Stimulated activated naive CD8-positive, alpha-beta T cell treated with anti-CD3 and anti-CD28 coated beads, Interleukin-15, amount 100 ng/mL, for 72 hours (primary cell): ENCODE measurements around the gene LRRC3C.
A peak's percentile ranks its signal among the peaks of the same experiment; 100 is the strongest.
"Not testable (repeated sequence)": the region's sequence is repeated elsewhere in the genome, so short reads cannot be mapped to it uniquely, and the experiment has no call there.

Source experiments
- ATAC-seq: fragments of 150-1000 bp; cut with Tn5 transposase; 2 replicates; pipeline ENCODE4 v1.10.0; 2021; ENCODE audit warnings: mild to moderate bottlenecking, moderate library complexity
- DNase-seq, 2 donors: peaks; one replicate each; pipeline ENCODE4 v3.0.0; 2021 to 2022
- H3K27ac Mint-ChIP-seq, 2 donors: one replicate each; pipeline ENCODE4 v1.8.0; 2022; ENCODE audit warnings: mild to moderate bottlenecking in 2 of 2, mixed read lengths in 2 of 2, moderate library complexity in 2 of 2
- H3K27me3 Mint-ChIP-seq: one replicate; pipeline ENCODE4 v1.8.0; 2022; ENCODE audit warnings: mixed read lengths
- H3K4me1 Mint-ChIP-seq: one replicate; pipeline ENCODE4 v1.8.0; 2022; ENCODE audit warnings: mild to moderate bottlenecking, mixed read lengths
- H3K4me3 Mint-ChIP-seq, 2 donors: one replicate each; pipeline ENCODE4 v1.8.0; 2022; ENCODE audit warnings: mild to moderate bottlenecking in 2 of 2, mixed read lengths in 2 of 2, moderate library complexity in 1 of 2
- H3K9me3 Mint-ChIP-seq, 2 donors: one replicate each; pipeline ENCODE4 v1.8.0; 2022; ENCODE audit warnings: mixed read lengths in 2 of 2

LRRC3C gene

GRCh38 chr17:39934324-39934723 lies 6.8 kb downstream of the LRRC3C start:
- no peaks in the 10 kb centered on the region for H3K27me3 Mint-ChIP-seq
- DNase-seq, result no peak
- H3K27ac Mint-ChIP-seq, result peak overlapping the region in 1 of 2 donors; percentile 76
- no peak for ATAC-seq
- H3K4me3 Mint-ChIP-seq, result no peak overlapping the region
- peaks cover 5% of the 10 kb centered on the region for H3K4me1 Mint-ChIP-seq
- no peaks in the 10 kb centered on the region for H3K9me3 Mint-ChIP-seq

- Mint-ChIP-seq H3K9me3 (no peaks in the 10 kb centered on the region), H3K4me1 (peaks cover 16% of the 10 kb centered on the region), H3K27me3 (no peaks in the 10 kb centered on the region), H3K4me3 (no peak overlapping the region), H3K27ac (no peak overlapping the region)
- ATAC-seq, result no peak
- no peak for DNase-seq
These were observed 8.4 kb downstream of the LRRC3C start for GRCh38 chr17:39935909-39936308.

- no peak for DNase-seq
- ATAC-seq, result no peak
- Mint-ChIP-seq H3K27ac (no peak overlapping the region), H3K4me3 (no peak overlapping the region), H3K27me3 (peaks cover 4% of the 10 kb centered on the region), H3K4me1 (peaks cover 16% of the 10 kb centered on the region), H3K9me3 (no peaks in the 10 kb centered on the region)
These were observed 9.9 kb downstream of the LRRC3C start for GRCh38 chr17:39937447-39937846.

GRCh38 chr17:39938140-39938869 lies 10.8 kb downstream of the LRRC3C start:
- Mint-ChIP-seq H3K27me3 (peaks cover 10% of the 10 kb centered on the region), H3K9me3 (no peaks in the 10 kb centered on the region), H3K27ac (no peak overlapping the region), H3K4me3 (no peak overlapping the region), H3K4me1 (peaks cover 16% of the 10 kb centered on the region)
- ATAC-seq (no peak), DNase-seq (no peak)

GRCh38 chr17:39939106-39939505 lies 11.6 kb downstream of the LRRC3C start:
- no peak overlapping the region for H3K4me3 Mint-ChIP-seq
- DNase-seq (no peak), ATAC-seq (no peak)
- no peaks in the 10 kb centered on the region for H3K9me3 Mint-ChIP-seq
- H3K27ac Mint-ChIP-seq, result no peak overlapping the region
- H3K27me3 Mint-ChIP-seq, result peaks cover 10% of the 10 kb centered on the region
- H3K4me1 Mint-ChIP-seq, result peaks cover 16% of the 10 kb centered on the region

- peak overlapping the region; percentile 33 to 72 for H3K27ac Mint-ChIP-seq
- peak; percentile 100 for ATAC-seq
- peak; percentile 42 to 80 for DNase-seq
- H3K4me3 Mint-ChIP-seq, result peak overlapping the region; percentile 26 to 48
- H3K9me3 Mint-ChIP-seq, result no peaks in the 10 kb centered on the region
- H3K4me1 Mint-ChIP-seq, result peaks cover 16% of the 10 kb centered on the region
- H3K27me3 Mint-ChIP-seq, result peaks cover 10% of the 10 kb centered on the region
These were observed 12.3 kb downstream of the LRRC3C start for GRCh38 chr17:39939588-39940419.

- Mint-ChIP-seq H3K27me3 (peaks cover 10% of the 10 kb centered on the region), H3K27ac (peak overlapping the region in 1 of 2 donors; percentile 35), H3K4me1 (peaks cover 31% of the 10 kb centered on the region), H3K4me3 (no peak overlapping the region), H3K9me3 (no peaks in the 10 kb centered on the region)
- ATAC-seq, result no peak
- DNase-seq, result no peak
These were observed 16.3 kb downstream of the LRRC3C start for GRCh38 chr17:39943702-39944392.

- H3K27me3 Mint-ChIP-seq, result peaks cover 10% of the 10 kb centered on the region
- no peaks in the 10 kb centered on the region for H3K9me3 Mint-ChIP-seq
- no peak overlapping the region for H3K4me3 Mint-ChIP-seq
- peaks cover 34% of the 10 kb centered on the region for H3K4me1 Mint-ChIP-seq
- no peak for ATAC-seq
- no peak for DNase-seq
- H3K27ac Mint-ChIP-seq, result peak overlapping the region in 1 of 2 donors; percentile 35
These were observed 16.8 kb downstream of the LRRC3C start for GRCh38 chr17:39944393-39944711.

GRCh38 chr17:39946551-39947330 lies 19.2 kb downstream of the LRRC3C start:
- Mint-ChIP-seq H3K27ac (no peak overlapping the region), H3K4me3 (no peak overlapping the region), H3K27me3 (peaks cover 10% of the 10 kb centered on the region), H3K9me3 (no peaks in the 10 kb centered on the region), H3K4me1 (peaks cover 31% of the 10 kb centered on the region)
- DNase-seq (no peak), ATAC-seq (no peak)

- not testable (repeated sequence) for ATAC-seq, H3K4me3 Mint-ChIP-seq
- peak overlapping the region; percentile 31 to 44 for H3K27ac Mint-ChIP-seq
These were observed 20.9 kb downstream of the LRRC3C start for GRCh38 chr17:39948489-39948828.

GRCh38 chr17:39949028-39949427 lies 21.5 kb downstream of the LRRC3C start:
- Mint-ChIP-seq H3K4me3 (no peak overlapping the region), H3K27ac (no peak overlapping the region), H3K9me3 (no peaks in the 10 kb centered on the region), H3K27me3 (no peaks in the 10 kb centered on the region), H3K4me1 (peaks cover 47% of the 10 kb centered on the region)
- ATAC-seq (no peak), DNase-seq (no peak)

More at GRCh38 chr17:39948489-39948828, 20.9 kb downstream of the LRRC3C start:
- not testable (repeated sequence) for H3K27me3 Mint-ChIP-seq, H3K9me3 Mint-ChIP-seq, DNase-seq
- H3K4me1 Mint-ChIP-seq, result peaks cover 43% of the 10 kb centered on the region

GRCh38 chr17:39950871-39951348 lies 23.4 kb downstream of the LRRC3C start:
- no peaks in the 10 kb centered on the region for H3K27me3 Mint-ChIP-seq
- no peaks in the 10 kb centered on the region for H3K9me3 Mint-ChIP-seq
- no peak overlapping the region for H3K4me3 Mint-ChIP-seq
- DNase-seq (no peak), ATAC-seq (no peak)
- peaks cover 47% of the 10 kb centered on the region for H3K4me1 Mint-ChIP-seq
- H3K27ac Mint-ChIP-seq, result no peak overlapping the region

- H3K27ac Mint-ChIP-seq, result no peak overlapping the region
- no peaks in the 10 kb centered on the region for H3K9me3 Mint-ChIP-seq
- peak overlapping the region; percentile 62 to 63 for H3K4me3 Mint-ChIP-seq
- no peaks in the 10 kb centered on the region for H3K27me3 Mint-ChIP-seq
- peaks cover 47% of the 10 kb centered on the region for H3K4me1 Mint-ChIP-seq
- DNase-seq (no peak), ATAC-seq (peak; percentile 17)
These were observed 24.6 kb downstream of the LRRC3C start for GRCh38 chr17:39951924-39952679.

- Mint-ChIP-seq H3K4me3 (peak overlapping the region; percentile 86 to 89), H3K27ac (peak overlapping the region; percentile 79 to 85), H3K9me3 (no peaks in the 10 kb centered on the region), H3K4me1 (peaks cover 41% of the 10 kb centered on the region), H3K27me3 (no peaks in the 10 kb centered on the region)
- ATAC-seq, result peak; percentile 91
- DNase-seq, result peak; percentile 85 to 93
These were observed 25.3 kb downstream of the LRRC3C start for GRCh38 chr17:39952680-39953470.
